ENCODE data around the gene NBAS.

Gene NBAS

GRCh38 chr2:15365411-15365810, 195.7 kb downstream of the NBAS start:
- Histone ChIP-seq H3K36me3 (ENCODE audit: insufficient read depth, low read length) (no peaks in the 10 kb centered on the region), H3K79me2 (ENCODE audit: insufficient read depth, low read length) (no peaks in the 10 kb centered on the region), H3K9me2 (ENCODE audit: low read depth, low read length) (no peaks in the 10 kb centered on the region), H3K4me1 (ENCODE audit: insufficient read depth, low read length, severe bottlenecking) (no peaks in the 10 kb centered on the region), H3K27me3 (ENCODE audit: insufficient read depth, low read length) (no peaks in the 10 kb centered on the region), H3K4me2 (ENCODE audit: low read length) (no peak overlapping the region), H3F3A (ENCODE audit: insufficient read depth, low read length) (no peaks in the 10 kb centered on the region), H3K9ac (ENCODE audit: low read length) (no peak overlapping the region), H3K9me3 (ENCODE audit: low read length) (no peaks in the 10 kb centered on the region), H3K27ac (ENCODE audit: low read depth, low read length, poor library complexity, severe bottlenecking) (no peak overlapping the region), H3K4me3 (ENCODE audit: low read depth, low read length, poor library complexity, severe bottlenecking) (no peak overlapping the region), H2AFZ (ENCODE audit: low read length) (no peak overlapping the region), H4K20me1 (ENCODE audit: insufficient read depth, low read length) (no peaks in the 10 kb centered on the region)
- TF ChIP-seq, protein P1, sequence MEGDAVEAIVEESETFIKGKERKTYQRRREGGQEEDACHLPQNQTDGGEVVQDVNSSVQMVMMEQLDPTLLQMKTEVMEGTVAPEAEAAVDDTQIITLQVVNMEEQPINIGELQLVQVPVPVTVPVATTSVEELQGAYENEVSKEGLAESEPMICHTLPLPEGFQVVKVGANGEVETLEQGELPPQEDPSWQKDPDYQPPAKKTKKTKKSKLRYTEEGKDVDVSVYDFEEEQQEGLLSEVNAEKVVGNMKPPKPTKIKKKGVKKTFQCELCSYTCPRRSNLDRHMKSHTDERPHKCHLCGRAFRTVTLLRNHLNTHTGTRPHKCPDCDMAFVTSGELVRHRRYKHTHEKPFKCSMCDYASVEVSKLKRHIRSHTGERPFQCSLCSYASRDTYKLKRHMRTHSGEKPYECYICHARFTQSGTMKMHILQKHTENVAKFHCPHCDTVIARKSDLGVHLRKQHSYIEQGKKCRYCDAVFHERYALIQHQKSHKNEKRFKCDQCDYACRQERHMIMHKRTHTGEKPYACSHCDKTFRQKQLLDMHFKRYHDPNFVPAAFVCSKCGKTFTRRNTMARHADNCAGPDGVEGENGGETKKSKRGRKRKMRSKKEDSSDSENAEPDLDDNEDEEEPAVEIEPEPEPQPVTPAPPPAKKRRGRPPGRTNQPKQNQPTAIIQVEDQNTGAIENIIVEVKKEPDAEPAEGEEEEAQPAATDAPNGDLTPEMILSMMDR (IDR thresholded peaks at IDR 0.05; ENCODE audit: low read length) = no peak
- no peak for TF ChIP-seq EZH2 (IDR thresholded peaks at IDR 0.05; ENCODE audit: borderline replicate concordance, low read length)

- Histone ChIP-seq H3K9me3 (ENCODE audit: low read length) (no peaks in the 10 kb centered on the region), H3K4me1 (ENCODE audit: insufficient read depth, low read length, severe bottlenecking) (no peaks in the 10 kb centered on the region), H3K9ac (ENCODE audit: low read length) (no peak overlapping the region), H3K27ac (ENCODE audit: low read depth, low read length, poor library complexity, severe bottlenecking) (no peak overlapping the region), H3K27me3 (ENCODE audit: insufficient read depth, low read length) (no peaks in the 10 kb centered on the region), H3K79me2 (ENCODE audit: insufficient read depth, low read length) (no peaks in the 10 kb centered on the region), H4K20me1 (ENCODE audit: insufficient read depth, low read length) (no peaks in the 10 kb centered on the region), H3K9me2 (ENCODE audit: low read depth, low read length) (no peaks in the 10 kb centered on the region), H3F3A (ENCODE audit: insufficient read depth, low read length) (no peaks in the 10 kb centered on the region), H3K4me2 (ENCODE audit: low read length) (no peak overlapping the region), H3K4me3 (ENCODE audit: low read depth, low read length, poor library complexity, severe bottlenecking) (no peak overlapping the region), H2AFZ (ENCODE audit: low read length) (no peak overlapping the region), H3K36me3 (ENCODE audit: insufficient read depth, low read length) (no peaks in the 10 kb centered on the region)
- TF ChIP-seq EZH2 (IDR thresholded peaks at IDR 0.05; ENCODE audit: borderline replicate concordance, low read length) = no peak
- TF ChIP-seq, protein P1 (IDR thresholded peaks at IDR 0.05; ENCODE audit: low read length) = no peak
Measured at GRCh38 chr2:15364561-15364960, 196.6 kb downstream of the NBAS start.

DNA sequence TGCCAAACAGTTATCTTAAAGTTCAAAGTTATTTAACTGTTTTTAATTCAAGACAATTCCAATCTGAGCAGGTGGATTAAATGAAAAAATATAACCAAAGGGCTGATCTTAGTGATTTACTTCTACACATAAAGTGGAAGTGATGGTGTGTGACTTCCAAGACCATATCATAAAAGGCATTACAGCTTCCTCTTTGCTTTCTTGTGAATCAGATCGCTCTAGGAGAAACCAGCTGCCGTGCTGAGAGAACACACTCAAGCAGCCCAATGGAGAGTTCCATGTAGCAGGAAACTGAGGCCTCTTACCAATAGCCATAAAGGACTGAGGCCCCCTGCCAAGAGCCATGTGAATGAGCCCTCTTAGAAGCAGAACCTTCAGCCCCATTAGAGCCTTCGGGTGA, 197.4 kb downstream of the NBAS start:
- Histone ChIP-seq H3K4me1 (ENCODE audit: insufficient read depth, low read length, severe bottlenecking) (no peaks in the 10 kb centered on the region), H3K79me2 (ENCODE audit: insufficient read depth, low read length) (no peaks in the 10 kb centered on the region), H3K4me2 (ENCODE audit: low read length) (no peak overlapping the region), H3K36me3 (ENCODE audit: insufficient read depth, low read length) (no peaks in the 10 kb centered on the region), H3K4me3 (ENCODE audit: low read depth, low read length, poor library complexity, severe bottlenecking) (no peak overlapping the region), H3F3A (ENCODE audit: insufficient read depth, low read length) (no peaks in the 10 kb centered on the region), H3K27ac (ENCODE audit: low read depth, low read length, poor library complexity, severe bottlenecking) (no peak overlapping the region), H3K27me3 (ENCODE audit: insufficient read depth, low read length) (no peaks in the 10 kb centered on the region), H2AFZ (ENCODE audit: low read length) (no peak overlapping the region), H3K9me2 (ENCODE audit: low read depth, low read length) (no peaks in the 10 kb centered on the region), H4K20me1 (ENCODE audit: insufficient read depth, low read length) (no peaks in the 10 kb centered on the region), H3K9me3 (ENCODE audit: low read length) (no peaks in the 10 kb centered on the region), H3K9ac (ENCODE audit: low read length) (no peak overlapping the region)
- TF ChIP-seq, protein P1 (IDR thresholded peaks at IDR 0.05; ENCODE audit: low read length) = no peak
- TF ChIP-seq EZH2 (IDR thresholded peaks at IDR 0.05; ENCODE audit: borderline replicate concordance, low read length) = no peak

Data from OCI-LY1 (cell line).